Activated CD8-positive, alpha-beta T cell treated with anti-CD3 and anti-CD28 coated beads for 36 hours (primary cell): ENCODE data around the gene ANKFN1. TPM values are rescaled to one million over a fixed set of nuclear protein-coding genes. Genes with fewer than 3 reads are reported as not detected.

Experiments
- ATAC-seq: fragments of 200-7000 bp; cut with Tn5 transposase; one replicate; pipeline ENCODE4 v1.10.0; 2021; ENCODE audit warnings: mild to moderate bottlenecking, moderate library complexity
- CTCF ChIA-PET: fragments of 350-600 bp; sonication (Branson Sonifier 250); formaldehyde crosslinking; loops from one replicate; lab custom pipeline; 2021; ENCODE audit warnings: antibody characterized with exemption; lab: Charles Lee
- POLR2A ChIA-PET: fragments of 350-600 bp; sonication (Branson Sonifier 250); formaldehyde crosslinking; loops from one replicate; lab custom pipeline; 2021; ENCODE audit warnings: antibody characterized with exemption; lab: Charles Lee
- DNase-seq: peaks from one replicate; pipeline ENCODE4 v3.0.0-alpha.2; 2020
- H3K27ac Mint-ChIP-seq: one replicate; pipeline ENCODE4 v1.8.0; 2021; ENCODE audit warnings: mild to moderate bottlenecking, mixed read lengths
- H3K27me3 Mint-ChIP-seq: one replicate; pipeline ENCODE4 v1.8.0; 2021; ENCODE audit warnings: mixed read lengths
- H3K36me3 Mint-ChIP-seq: one replicate; pipeline ENCODE4 v1.8.0; 2021; ENCODE audit warnings: low read depth, mixed read lengths
- H3K4me1 Mint-ChIP-seq: one replicate; pipeline ENCODE4 v1.8.0; 2021; ENCODE audit warnings: low read depth, mixed read lengths
- H3K4me3 Mint-ChIP-seq: one replicate; pipeline ENCODE4 v1.8.0; 2021; ENCODE audit warnings: mild to moderate bottlenecking, moderate library complexity, mixed read lengths
- H3K9me3 Mint-ChIP-seq: one replicate; pipeline ENCODE4 v1.8.0; 2021; ENCODE audit warnings: mixed read lengths
- CTCF ChIP-seq: fragments of 200-600 bp; IDR thresholded peaks from one replicate; pipeline ENCODE4 v1.8.0; 2022; ENCODE audit warnings: antibody characterized with exemption, mild to moderate bottlenecking
- intact Hi-C: fragments of 100-400 bp; cut with micrococcal nuclease; formaldehyde crosslinking; loops from one replicate; pipeline ENCODE4 v1.10.0; 2022
- total RNA-seq, 2 experiments: library from RNA; stranded (reverse); gene quantifications; one replicate each; pipeline ENCODE4 v1.2.3, GENCODE V29; 2021

ANKFN1 gene
- total RNA-seq, 2 experiments from 2014 or later = not detected

GRCh38 chr17:56558088-56558487 is 404.8 kb downstream of the ANKFN1 start:
- CTCF ChIA-PET = no interaction called here
- no peak overlapping the region for H3K27ac Mint-ChIP-seq
- ATAC-seq = no peak
- no peaks in the 10 kb centered on the region for H3K4me1 Mint-ChIP-seq
- no peaks in the 10 kb centered on the region for H3K9me3 Mint-ChIP-seq
- no peak for TF ChIP-seq CTCF
- intact Hi-C loops = no loop called here
- no peak overlapping the region for H3K4me3 Mint-ChIP-seq
- POLR2A ChIA-PET = no interaction called here
- no peak for DNase-seq
- H3K36me3 Mint-ChIP-seq = no peaks in the 10 kb centered on the region
- peaks cover 6% of the 10 kb centered on the region for H3K27me3 Mint-ChIP-seq
